Type B pancreatic cell (in vitro differentiated cells): ENCODE data around the gene IRS2. TPM values are rescaled to one million over a fixed set of nuclear protein-coding genes. Genes with fewer than 3 reads are reported as not detected.

Experiments
- DNase-seq: peaks from one replicate; pipeline ENCODE4 v3.0.0; 2021; ENCODE audit warnings: mixed read lengths; ENCODE audit not compliant: unreplicated experiment; ENCODE audit errors: extremely low spot score
- H3K27ac Mint-ChIP-seq: 2 replicates; pipeline ENCODE4 v1.8.0; 2021; ENCODE audit warnings: mild to moderate bottlenecking, mixed read lengths
- H3K27me3 Mint-ChIP-seq: 2 replicates; pipeline ENCODE4 v1.8.0; 2021; ENCODE audit warnings: mixed read lengths
- H3K36me3 Mint-ChIP-seq: 2 replicates; pipeline ENCODE4 v1.8.0; 2021; ENCODE audit warnings: mixed read lengths
- H3K4me1 Mint-ChIP-seq: one replicate; pipeline ENCODE4 v1.8.0; 2021; ENCODE audit warnings: mixed read lengths; ENCODE audit not compliant: unreplicated experiment
- H3K4me3 Mint-ChIP-seq: 2 replicates; pipeline ENCODE4 v1.8.0; 2021; ENCODE audit warnings: mild to moderate bottlenecking, mixed read lengths
- H3K9me3 Mint-ChIP-seq: 2 replicates; pipeline ENCODE4 v1.8.0; 2021; ENCODE audit warnings: mixed read lengths
- CTCF ChIP-seq: fragments of 200-600 bp; sonication (generic); conservative IDR thresholded peaks from 2 replicates; pipeline ENCODE4 v1.5.0; 2021; ENCODE audit warnings: antibody characterized with exemption, mild to moderate bottlenecking
- total RNA-seq: library from RNA; stranded (reverse); gene quantifications from 2 replicates; pipeline ENCODE4 v1.2.1, GENCODE V29; 2021; ENCODE audit warnings: low replicate concordance

IRS2 gene
- total RNA-seq, 1 donor from 2014 or later, result 19.4 TPM

GRCh38 chr13:109789262-109789661, 2.9 kb upstream of the IRS2 start:
- H3K9me3 Mint-ChIP-seq, result no peaks in the 10 kb centered on the region
- no peak for DNase-seq
- peak overlapping the region; percentile 57 for H3K4me3 Mint-ChIP-seq
- TF ChIP-seq CTCF, result no peak
- H3K27ac Mint-ChIP-seq, result no peak overlapping the region
- H3K27me3 Mint-ChIP-seq, result peaks cover 23% of the 10 kb centered on the region
- no peaks in the 10 kb centered on the region for H3K36me3 Mint-ChIP-seq
- peaks cover 4% of the 10 kb centered on the region for H3K4me1 Mint-ChIP-seq

- peak overlapping the region; percentile 2 for H3K27ac Mint-ChIP-seq
- no peak for DNase-seq
- peaks cover 4% of the 10 kb centered on the region for H3K4me1 Mint-ChIP-seq
- no peak for TF ChIP-seq CTCF
- H3K27me3 Mint-ChIP-seq, result peaks cover 23% of the 10 kb centered on the region
- no peaks in the 10 kb centered on the region for H3K36me3 Mint-ChIP-seq
- no peaks in the 10 kb centered on the region for H3K9me3 Mint-ChIP-seq
- peak overlapping the region; percentile 57 for H3K4me3 Mint-ChIP-seq
Measured at GRCh38 chr13:109788372-109789111, 2.2 kb upstream of the IRS2 start.

GRCh38 chr13:109787135-109787954, 962 bp upstream of the IRS2 start:
- peaks cover 4% of the 10 kb centered on the region for H3K4me1 Mint-ChIP-seq
- no peaks in the 10 kb centered on the region for H3K9me3 Mint-ChIP-seq
- no peak for DNase-seq
- no peak overlapping the region for H3K27ac Mint-ChIP-seq
- no peaks in the 10 kb centered on the region for H3K36me3 Mint-ChIP-seq
- peaks cover 23% of the 10 kb centered on the region for H3K27me3 Mint-ChIP-seq
- H3K4me3 Mint-ChIP-seq, result peak overlapping the region; percentile 86
- no peak for TF ChIP-seq CTCF

GRCh38 chr13:109785892-109786450, 412 bp downstream of the IRS2 start:
- Mint-ChIP-seq H3K27ac (peak overlapping the region; percentile 75), H3K4me1 (peaks cover 7% of the 10 kb centered on the region), H3K9me3 (no peaks in the 10 kb centered on the region), H3K27me3 (peaks cover 21% of the 10 kb centered on the region), H3K36me3 (peaks cover 7% of the 10 kb centered on the region), H3K4me3 (peak overlapping the region; percentile 80)
- DNase-seq, result no peak
- TF ChIP-seq CTCF, result no peak

- peaks cover 12% of the 10 kb centered on the region for H3K4me1 Mint-ChIP-seq
- TF ChIP-seq CTCF, result no peak
- H3K36me3 Mint-ChIP-seq, result peaks cover 12% of the 10 kb centered on the region
- no peaks in the 10 kb centered on the region for H3K9me3 Mint-ChIP-seq
- peaks cover 18% of the 10 kb centered on the region for H3K27me3 Mint-ChIP-seq
- DNase-seq, result no peak
- H3K27ac Mint-ChIP-seq, result peak overlapping the region; percentile 50
- peak overlapping the region; percentile 85 for H3K4me3 Mint-ChIP-seq
Measured at GRCh38 chr13:109785141-109785891, 1.1 kb downstream of the IRS2 start.
